AG09319 (cell line): ENCODE results near the gene S100A14.

Source experiments
- DNase-seq: peaks from one replicate; pipeline ENCODE4 v3.0.0-alpha.2; 2010; ENCODE audit warnings: low read depth; ENCODE audit errors: extremely low read depth
- CTCF ChIP-seq: IDR thresholded peaks from 2 replicates; pipeline ENCODE4 v1.5.1; 2011; ENCODE audit warnings: low read depth, mild to moderate bottlenecking, inconsistent platforms, low read length, moderate library complexity

Gene S100A14

GRCh38 chr1:153631047-153632022 is 15.2 kb upstream of the S100A14 start:
- TF ChIP-seq CTCF: no peak
- no peak for DNase-seq

- TF ChIP-seq CTCF: no peak
- DNase-seq: no peak
These were observed 14.3 kb upstream of the S100A14 start for GRCh38 chr1:153630384-153630783.

- no peak for DNase-seq
- TF ChIP-seq CTCF: no peak
These were observed 13.8 kb upstream of the S100A14 start for GRCh38 chr1:153629971-153630370.

- no peak for TF ChIP-seq CTCF
- DNase-seq: no peak
These were observed 13.2 kb upstream of the S100A14 start for GRCh38 chr1:153629343-153629665.

- TF ChIP-seq CTCF: no peak
- DNase-seq: no peak
These were observed 12.7 kb upstream of the S100A14 start for GRCh38 chr1:153628638-153629342.

GRCh38 chr1:153627715-153628626 is 11.8 kb upstream of the S100A14 start, which contains the start of gene S100A1:
TSS of gene S100A1 (plus strand) at chr1:153628434. CDS start at chr1:153630522, 2,088 bp downstream.
- no peak for TF ChIP-seq CTCF
- DNase-seq: no peak
